ENCODE measurements around the gene C4orf36.
A peak's percentile ranks its signal among the peaks of the same experiment; 100 is the strongest.

The C4orf36 gene

GRCh38 chr4:86934771-86935565, 42.7 kb upstream of the C4orf36 start, which contains the start of gene AFF1:
Gene AFF1 (plus strand): TSS chr4:86935011. CDS start chr4:86948534, 13,523 bp downstream.
- TF ChIP-seq, protein P1, sequence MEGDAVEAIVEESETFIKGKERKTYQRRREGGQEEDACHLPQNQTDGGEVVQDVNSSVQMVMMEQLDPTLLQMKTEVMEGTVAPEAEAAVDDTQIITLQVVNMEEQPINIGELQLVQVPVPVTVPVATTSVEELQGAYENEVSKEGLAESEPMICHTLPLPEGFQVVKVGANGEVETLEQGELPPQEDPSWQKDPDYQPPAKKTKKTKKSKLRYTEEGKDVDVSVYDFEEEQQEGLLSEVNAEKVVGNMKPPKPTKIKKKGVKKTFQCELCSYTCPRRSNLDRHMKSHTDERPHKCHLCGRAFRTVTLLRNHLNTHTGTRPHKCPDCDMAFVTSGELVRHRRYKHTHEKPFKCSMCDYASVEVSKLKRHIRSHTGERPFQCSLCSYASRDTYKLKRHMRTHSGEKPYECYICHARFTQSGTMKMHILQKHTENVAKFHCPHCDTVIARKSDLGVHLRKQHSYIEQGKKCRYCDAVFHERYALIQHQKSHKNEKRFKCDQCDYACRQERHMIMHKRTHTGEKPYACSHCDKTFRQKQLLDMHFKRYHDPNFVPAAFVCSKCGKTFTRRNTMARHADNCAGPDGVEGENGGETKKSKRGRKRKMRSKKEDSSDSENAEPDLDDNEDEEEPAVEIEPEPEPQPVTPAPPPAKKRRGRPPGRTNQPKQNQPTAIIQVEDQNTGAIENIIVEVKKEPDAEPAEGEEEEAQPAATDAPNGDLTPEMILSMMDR (IDR thresholded peaks at IDR 0.05): peak; percentile 44; the same call in 1 of the 2 replicates

DNA sequence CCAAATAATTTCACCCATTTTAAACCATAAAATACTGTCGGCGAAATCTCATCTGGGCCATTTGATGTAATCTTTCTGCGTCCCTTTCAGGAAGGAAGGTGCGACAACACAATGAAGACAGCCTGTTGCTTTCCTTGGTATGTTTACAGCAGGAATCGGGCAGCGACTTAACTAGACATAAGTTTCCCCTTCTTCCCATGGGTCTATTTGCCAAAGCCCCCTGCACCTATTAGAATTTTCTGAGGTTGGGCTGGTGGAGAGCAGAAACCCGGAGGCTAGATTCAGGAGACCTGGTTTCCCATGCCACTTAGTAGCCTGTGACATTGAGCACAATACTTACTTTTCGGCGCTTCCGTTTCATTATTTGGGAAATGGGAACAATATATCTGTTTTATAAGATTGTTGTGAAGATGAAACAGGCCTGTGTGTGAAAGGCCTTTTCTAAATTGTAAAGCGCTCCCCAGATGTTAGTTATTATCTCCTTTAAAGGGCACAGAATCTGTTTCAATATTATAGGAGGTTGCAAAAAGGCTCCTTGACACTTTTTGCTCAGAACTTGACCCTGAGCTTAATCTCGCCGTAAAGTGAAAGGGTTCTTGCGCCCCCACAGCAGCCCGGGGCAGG, 42.0 kb upstream of the C4orf36 start:
- TF ChIP-seq, protein P1 (IDR thresholded peaks at IDR 0.05): no peak

DNA sequence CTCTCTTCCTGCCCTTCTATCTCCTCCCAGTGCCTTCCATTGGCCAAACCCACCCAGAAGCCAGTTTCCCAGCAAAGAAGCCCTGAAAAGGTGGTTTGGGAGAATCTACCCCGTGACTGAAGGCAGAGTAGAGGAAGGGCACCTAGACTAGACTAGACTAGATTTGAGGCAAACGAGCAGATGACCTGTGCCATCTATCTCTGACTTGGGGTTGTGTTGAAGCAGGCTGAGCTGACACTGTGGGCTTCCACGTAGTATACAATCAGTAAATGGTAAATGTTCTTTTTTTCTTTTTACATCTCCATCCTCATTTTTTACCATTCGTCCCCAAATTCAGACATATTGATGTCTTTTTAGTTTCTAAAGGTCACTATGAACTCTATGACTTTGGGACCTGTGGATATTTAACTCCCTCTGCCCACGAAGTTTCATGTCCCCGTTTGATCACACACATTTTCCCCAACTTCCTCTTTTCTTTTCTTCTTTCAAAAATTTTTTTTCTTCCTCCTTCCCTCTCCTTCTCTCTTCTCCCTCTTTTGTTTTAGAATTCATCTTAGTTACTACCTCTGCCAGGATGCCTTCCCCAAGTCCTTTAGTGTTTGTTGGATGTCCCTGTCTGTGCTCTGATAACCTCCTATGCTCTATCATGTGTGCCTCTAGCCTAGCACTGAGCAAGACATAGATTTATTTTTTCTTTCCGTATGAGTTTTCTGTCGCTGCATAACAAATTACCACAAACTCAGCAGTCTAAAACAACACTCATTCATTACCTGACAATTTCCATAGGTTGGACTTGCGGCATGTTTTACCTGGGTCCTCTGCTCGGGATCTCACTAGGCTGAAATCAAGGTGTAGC, 36.4 kb upstream of the C4orf36 start:
- TF ChIP-seq, protein P1 (IDR thresholded peaks at IDR 0.05): no peak

GRCh38 chr4:86927843-86928395, 35.7 kb upstream of the C4orf36 start:
- TF ChIP-seq, protein P1 (IDR thresholded peaks at IDR 0.05): no peak

DNA sequence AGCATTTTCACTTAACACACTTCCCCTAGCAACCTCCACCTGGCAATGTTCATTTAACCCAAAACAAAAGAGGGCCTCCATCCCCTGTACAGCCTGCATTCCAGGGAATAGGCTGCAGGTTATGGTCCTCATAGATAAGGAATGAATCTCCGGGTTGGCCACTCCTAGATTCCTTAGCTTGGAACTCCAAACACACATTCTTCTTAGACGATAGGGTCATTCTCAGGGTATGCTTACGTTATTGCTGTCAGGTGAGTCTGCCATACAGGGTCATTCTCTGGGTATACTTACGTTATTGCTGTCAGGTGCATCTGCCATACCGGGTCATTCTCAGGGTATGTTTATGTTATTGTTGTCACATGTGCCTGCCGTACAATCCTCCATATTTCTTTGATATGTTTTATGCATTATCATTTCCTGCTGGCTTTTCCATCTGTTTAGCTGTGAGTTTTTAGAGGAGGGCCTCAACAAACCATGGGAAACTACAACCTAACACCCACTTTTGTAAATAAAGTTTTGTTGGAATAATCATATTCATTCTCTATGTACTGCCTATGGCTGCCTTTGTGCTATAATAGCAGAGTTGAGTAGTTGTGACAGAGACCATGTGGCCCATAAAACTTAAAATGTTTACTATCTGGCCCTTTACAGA, 34.3 kb upstream of the C4orf36 start:
- TF ChIP-seq, protein P1 (IDR thresholded peaks at IDR 0.05): no peak

- TF ChIP-seq, protein P1 (IDR thresholded peaks at IDR 0.05): no peak
Measured at GRCh38 chr4:86924811-86925210, 32.6 kb upstream of the C4orf36 start.

Measured in LNCAP (cell line).